Epithelial cell of esophagus (primary cell): Measurements from ENCODE around the gene TRIP13.

Experiments
- DNase-seq: peaks from one replicate; pipeline ENCODE4 v3.0.0; 2010; ENCODE audit warnings: low read depth
- H3K4me3 ChIP-seq: 2 replicates; pipeline ENCODE4 v1.5.1; 2011; ENCODE audit warnings: mild to moderate bottlenecking, low read length, control low read depth
- TF ChIP-seq, protein P1 (sequence below): IDR thresholded peaks from 2 replicates; pipeline ENCODE4 v1.5.1; 2011; ENCODE audit warnings: low read depth, mild to moderate bottlenecking, low read length, control low read depth, inconsistent platforms; ENCODE audit not compliant: insufficient read depth; ENCODE audit errors: missing control alignments

The TRIP13 gene

DNA sequence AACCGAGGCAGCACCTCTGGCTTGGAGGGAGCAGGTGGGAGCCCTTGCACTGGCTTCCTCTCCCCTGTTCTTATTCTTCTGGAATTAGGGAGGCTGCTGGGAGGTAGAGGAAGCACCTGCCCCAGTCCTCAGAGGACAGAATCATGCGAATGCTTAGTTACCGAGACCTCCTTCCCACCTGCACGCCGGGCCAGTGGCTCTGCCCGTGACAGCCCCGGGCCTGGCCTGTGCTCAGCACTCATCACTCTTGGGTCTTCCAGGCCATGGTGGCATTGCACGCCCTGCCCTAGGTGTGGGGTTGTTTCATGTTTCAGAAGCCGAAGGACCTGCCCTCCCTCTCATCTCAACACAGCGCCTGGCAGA, 70.6 kb downstream of the TRIP13 start:
- TF ChIP-seq, protein P1, sequence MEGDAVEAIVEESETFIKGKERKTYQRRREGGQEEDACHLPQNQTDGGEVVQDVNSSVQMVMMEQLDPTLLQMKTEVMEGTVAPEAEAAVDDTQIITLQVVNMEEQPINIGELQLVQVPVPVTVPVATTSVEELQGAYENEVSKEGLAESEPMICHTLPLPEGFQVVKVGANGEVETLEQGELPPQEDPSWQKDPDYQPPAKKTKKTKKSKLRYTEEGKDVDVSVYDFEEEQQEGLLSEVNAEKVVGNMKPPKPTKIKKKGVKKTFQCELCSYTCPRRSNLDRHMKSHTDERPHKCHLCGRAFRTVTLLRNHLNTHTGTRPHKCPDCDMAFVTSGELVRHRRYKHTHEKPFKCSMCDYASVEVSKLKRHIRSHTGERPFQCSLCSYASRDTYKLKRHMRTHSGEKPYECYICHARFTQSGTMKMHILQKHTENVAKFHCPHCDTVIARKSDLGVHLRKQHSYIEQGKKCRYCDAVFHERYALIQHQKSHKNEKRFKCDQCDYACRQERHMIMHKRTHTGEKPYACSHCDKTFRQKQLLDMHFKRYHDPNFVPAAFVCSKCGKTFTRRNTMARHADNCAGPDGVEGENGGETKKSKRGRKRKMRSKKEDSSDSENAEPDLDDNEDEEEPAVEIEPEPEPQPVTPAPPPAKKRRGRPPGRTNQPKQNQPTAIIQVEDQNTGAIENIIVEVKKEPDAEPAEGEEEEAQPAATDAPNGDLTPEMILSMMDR, result no peak
- DNase-seq, result no peak
- H3K4me3 ChIP-seq, result no peak overlapping the region

DNA sequence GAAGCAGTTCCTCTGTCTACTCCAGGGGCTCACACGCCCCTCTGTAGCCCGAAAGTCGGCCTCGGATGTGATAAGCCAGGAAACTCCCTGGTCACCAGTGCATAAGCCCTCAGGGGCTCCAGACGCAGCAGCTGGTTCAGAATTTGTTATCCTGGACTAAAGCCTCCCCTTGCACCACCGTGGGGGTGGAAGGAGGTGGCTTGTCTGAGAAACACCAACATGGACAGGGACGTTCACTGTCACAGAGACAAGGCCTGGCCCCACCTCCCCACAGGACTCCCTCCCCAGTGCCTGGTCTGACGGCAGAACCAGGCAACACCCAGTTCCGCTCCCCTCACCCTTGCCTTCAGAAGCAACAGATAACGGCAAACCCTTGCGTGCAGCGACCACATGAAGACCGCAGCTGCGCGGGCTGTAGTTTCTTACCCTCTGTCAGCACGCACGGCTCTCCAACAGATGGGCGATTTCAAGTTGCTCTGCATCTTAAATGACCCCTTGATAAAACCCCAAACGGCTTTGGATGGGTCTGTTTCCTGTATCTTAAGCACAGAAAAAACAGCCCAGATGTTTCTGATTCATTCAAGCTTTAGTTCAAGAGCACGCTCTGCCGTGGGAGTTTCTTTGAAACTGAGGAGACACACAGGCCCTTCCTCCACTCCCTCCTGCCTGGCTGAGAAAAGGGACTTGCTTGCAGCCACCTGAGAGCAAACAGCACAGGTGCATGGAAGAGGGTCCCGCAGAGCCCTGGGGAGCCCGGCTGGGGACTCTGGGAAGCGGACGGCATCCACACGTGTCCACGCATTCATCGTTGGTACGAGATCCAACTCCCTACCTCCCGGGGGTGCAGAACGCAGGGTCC, 71.2 kb downstream of the TRIP13 start:
- TF ChIP-seq, protein P1, result no peak
- no peak for DNase-seq
- no peak overlapping the region for H3K4me3 ChIP-seq

DNA sequence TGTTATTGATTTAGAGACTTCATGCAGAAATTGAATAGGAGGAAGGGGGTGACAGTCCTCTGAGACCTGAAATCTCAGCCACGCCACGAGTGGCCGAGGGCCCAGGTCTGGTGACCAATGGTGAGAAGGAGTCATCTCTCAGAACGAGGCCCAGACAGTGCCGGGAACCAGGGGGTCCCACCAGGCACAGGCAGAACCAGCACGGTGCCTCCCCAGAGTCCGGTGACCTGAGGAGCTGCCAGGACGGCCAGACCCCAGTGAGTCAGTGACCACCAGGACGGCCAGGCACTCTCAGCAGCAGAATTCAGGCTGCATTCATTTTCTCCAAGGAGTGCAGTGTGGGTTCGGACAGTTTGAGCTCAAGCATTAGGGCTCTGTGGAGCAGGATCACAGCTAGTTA, 72.1 kb downstream of the TRIP13 start:
- H3K4me3 ChIP-seq, result no peak overlapping the region
- DNase-seq, result no peak
- TF ChIP-seq, protein P1, result no peak

DNA sequence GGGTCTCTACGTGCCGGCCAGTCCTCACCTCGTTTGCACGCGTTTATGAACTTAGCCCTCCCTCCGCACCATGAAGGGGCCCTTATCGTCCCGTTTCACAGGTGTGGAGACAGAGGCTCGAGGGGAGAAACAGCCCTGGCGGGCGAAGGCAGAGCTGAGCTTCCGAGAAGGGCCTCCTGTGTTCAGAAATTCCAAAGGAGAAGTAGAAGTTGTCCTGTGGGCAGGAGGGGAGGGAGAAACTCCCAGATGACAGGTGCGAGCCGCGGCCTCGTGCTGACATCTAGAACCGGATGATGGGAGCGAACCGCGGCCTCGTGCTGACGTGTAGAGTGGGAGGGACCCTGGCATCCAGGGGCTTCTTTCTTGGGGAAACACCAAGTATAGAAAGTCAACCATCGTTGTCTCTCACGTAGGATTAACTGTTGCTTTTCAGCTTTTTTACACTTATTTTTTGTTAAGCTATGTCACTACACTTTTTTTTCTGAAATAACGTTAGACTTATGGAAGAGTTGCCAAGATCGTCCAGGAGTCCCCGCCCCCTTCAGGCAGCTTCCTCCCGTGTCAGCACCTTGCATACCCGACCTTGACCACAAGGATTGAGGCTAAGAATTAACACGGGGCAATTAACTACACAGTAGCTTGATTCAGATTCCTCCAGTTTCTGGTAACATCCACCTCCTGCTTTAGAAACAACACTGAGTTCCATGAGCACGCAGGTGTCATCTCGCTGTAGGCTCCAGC, 73.1 kb downstream of the TRIP13 start:
- TF ChIP-seq, protein P1, result no peak
- H3K4me3 ChIP-seq, result no peak overlapping the region
- no peak for DNase-seq

DNA sequence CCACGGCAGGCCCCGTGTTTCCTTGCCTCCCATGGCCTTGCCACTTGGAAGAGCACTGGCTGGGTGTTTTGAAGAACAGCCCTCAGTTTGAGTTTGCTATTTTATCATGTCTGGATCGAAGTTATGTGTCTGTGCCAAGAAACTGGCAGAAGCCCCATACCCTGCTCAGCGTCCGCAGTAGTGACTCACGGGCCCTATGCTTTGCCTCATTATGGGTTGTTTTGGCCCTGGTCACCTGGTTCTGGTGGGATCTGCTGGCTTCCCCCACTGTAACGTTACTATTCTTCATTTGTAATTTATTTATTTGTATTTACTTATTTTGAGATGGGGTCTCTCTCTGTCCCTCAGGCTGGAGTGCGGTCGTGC, 73.6 kb downstream of the TRIP13 start:
- DNase-seq, result no peak
- H3K4me3 ChIP-seq, result no peak overlapping the region
- TF ChIP-seq, protein P1, result no peak

DNA sequence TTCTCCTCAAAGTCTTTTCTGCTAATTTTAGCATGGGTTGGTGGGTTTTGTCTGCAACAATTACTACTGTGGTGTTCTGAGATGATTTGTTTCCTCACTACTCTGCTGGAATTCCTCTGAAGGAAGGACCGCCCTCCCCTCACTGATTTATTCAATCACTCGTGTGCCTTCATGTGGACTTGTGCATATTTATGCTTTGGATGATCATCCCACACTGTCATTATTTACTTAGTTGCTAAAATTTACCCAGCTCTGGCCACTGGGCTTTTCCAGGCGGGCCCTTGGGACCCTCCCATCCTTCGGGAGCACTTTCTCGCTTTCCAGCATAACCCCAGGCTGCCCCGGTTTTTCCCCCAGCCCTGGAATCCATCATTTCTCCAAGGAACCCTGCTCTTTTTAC, 74.3 kb downstream of the TRIP13 start:
- DNase-seq, result no peak
- H3K4me3 ChIP-seq, result no peak overlapping the region
- TF ChIP-seq, protein P1, result no peak
